ENCODE data around the gene UGT1A3. TPM values are rescaled to one million over a fixed set of nuclear protein-coding genes. Genes with fewer than 3 reads are reported as not detected.

UGT1A3 gene
- total RNA-seq, 1 experiment from 2014 or later = not detected

- no peaks in the 10 kb centered on the region for H3K9me3 ChIP-seq
- no peak for DNase-seq
- no peaks in the 10 kb centered on the region for H3K36me3 ChIP-seq
- H3K4me3 ChIP-seq = no peak overlapping the region
- H3K27me3 ChIP-seq = no peaks in the 10 kb centered on the region
These were observed 87.5 kb downstream of the UGT1A3 start for GRCh38 chr2:233816334-233816733.

GRCh38 chr2:233816771-233817170 lies 87.9 kb downstream of the UGT1A3 start:
- no peak overlapping the region for H3K4me3 ChIP-seq
- no peak for DNase-seq
- no peaks in the 10 kb centered on the region for H3K36me3 ChIP-seq
- no peaks in the 10 kb centered on the region for H3K9me3 ChIP-seq
- no peaks in the 10 kb centered on the region for H3K27me3 ChIP-seq

GRCh38 chr2:233817361-233817911 lies 88.6 kb downstream of the UGT1A3 start:
- Histone ChIP-seq H3K27me3 (no peaks in the 10 kb centered on the region), H3K9me3 (no peaks in the 10 kb centered on the region), H3K36me3 (no peaks in the 10 kb centered on the region), H3K4me3 (no peak overlapping the region)
- DNase-seq = no peak

- H3K9me3 ChIP-seq = no peaks in the 10 kb centered on the region
- no peaks in the 10 kb centered on the region for H3K27me3 ChIP-seq
- H3K36me3 ChIP-seq = no peaks in the 10 kb centered on the region
- H3K4me3 ChIP-seq = no peak overlapping the region
- no peak for DNase-seq
These were observed 89.3 kb downstream of the UGT1A3 start for GRCh38 chr2:233817995-233818638.

GRCh38 chr2:233818639-233819621 lies 90.1 kb downstream of the UGT1A3 start:
- Histone ChIP-seq H3K27me3 (no peaks in the 10 kb centered on the region), H3K9me3 (no peaks in the 10 kb centered on the region), H3K4me3 (no peak overlapping the region), H3K36me3 (no peaks in the 10 kb centered on the region)
- no peak for DNase-seq

- Histone ChIP-seq H3K4me3 (no peak overlapping the region), H3K36me3 (no peaks in the 10 kb centered on the region), H3K9me3 (no peaks in the 10 kb centered on the region), H3K27me3 (no peaks in the 10 kb centered on the region)
- no peak for DNase-seq
These were observed 91.3 kb downstream of the UGT1A3 start for GRCh38 chr2:233819884-233820773.

GRCh38 chr2:233820774-233821105 lies 91.9 kb downstream of the UGT1A3 start:
- no peaks in the 10 kb centered on the region for H3K36me3 ChIP-seq
- H3K27me3 ChIP-seq = no peaks in the 10 kb centered on the region
- no peaks in the 10 kb centered on the region for H3K9me3 ChIP-seq
- no peak for DNase-seq
- no peak overlapping the region for H3K4me3 ChIP-seq

- no peaks in the 10 kb centered on the region for H3K36me3 ChIP-seq
- H3K4me3 ChIP-seq = no peak overlapping the region
- peaks cover 2% of the 10 kb centered on the region; the same call in 1 of the 2 replicates for H3K9me3 ChIP-seq
- no peaks in the 10 kb centered on the region for H3K27me3 ChIP-seq
- no peak for DNase-seq
These were observed 92.4 kb downstream of the UGT1A3 start for GRCh38 chr2:233821196-233821595.

- DNase-seq = no peak
- H3K4me3 ChIP-seq = no peak overlapping the region
- peaks cover 4% of the 10 kb centered on the region; the same call in 1 of the 2 replicates for H3K9me3 ChIP-seq
- no peaks in the 10 kb centered on the region for H3K27me3 ChIP-seq
- no peaks in the 10 kb centered on the region for H3K36me3 ChIP-seq
These were observed 92.9 kb downstream of the UGT1A3 start for GRCh38 chr2:233821709-233822100.

- DNase-seq = no peak
- Histone ChIP-seq H3K36me3 (no peaks in the 10 kb centered on the region), H3K27me3 (no peaks in the 10 kb centered on the region), H3K4me3 (no peak overlapping the region), H3K9me3 (peaks cover 4% of the 10 kb centered on the region; the same call in 1 of the 2 replicates)
These were observed 93.4 kb downstream of the UGT1A3 start for GRCh38 chr2:233822101-233822771.

Other genes starting within 250 kb of the UGT1A3 start
- gene USP40, start 162.3 kb upstream of the UGT1A3 start, total RNA-seq (2014; rRNA removed; shearing (Covaris generic); ENCODE audit: low replicate concordance) = 23.4 and 34.6 TPM in 2 replicates
- 0.27 and 2.2 TPM in 2 replicates for gene UGT1A8, start 111.4 kb upstream of the UGT1A3 start, total RNA-seq (2014; rRNA removed; shearing (Covaris generic); ENCODE audit: low replicate concordance)
- gene UGT1A10, start 92.6 kb upstream of the UGT1A3 start, total RNA-seq (2014; rRNA removed; shearing (Covaris generic); ENCODE audit: low replicate concordance) = 0.27 and 0.33 TPM in 2 replicates
- not detected in 2 replicates for gene UGT1A9, start 57.1 kb upstream of the UGT1A3 start, total RNA-seq (2014; rRNA removed; shearing (Covaris generic); ENCODE audit: low replicate concordance)
- 0.10 TPM in 1 of 2 replicates, not detected in the other for gene UGT1A7, start 47.1 kb upstream of the UGT1A3 start, total RNA-seq (2014; rRNA removed; shearing (Covaris generic); ENCODE audit: low replicate concordance)
- gene UGT1A6, start 36.2 kb upstream of the UGT1A3 start, total RNA-seq (2014; rRNA removed; shearing (Covaris generic); ENCODE audit: low replicate concordance) = 0.20 and 0.35 TPM in 2 replicates
- not detected in 2 replicates for gene UGT1A5, start 16.1 kb upstream of the UGT1A3 start, total RNA-seq (2014; rRNA removed; shearing (Covaris generic); ENCODE audit: low replicate concordance)
- not detected in 2 replicates for gene UGT1A4, start 10.3 kb upstream of the UGT1A3 start, total RNA-seq (2014; rRNA removed; shearing (Covaris generic); ENCODE audit: low replicate concordance)
- not detected in 2 replicates for gene UGT1A1, start 31.2 kb downstream of the UGT1A3 start, total RNA-seq (2014; rRNA removed; shearing (Covaris generic); ENCODE audit: low replicate concordance)
- gene MROH2A, start 49.3 kb downstream of the UGT1A3 start, total RNA-seq (2014; rRNA removed; shearing (Covaris generic); ENCODE audit: low replicate concordance) = not detected in 2 replicates
- 59.1 and 67.1 TPM in 2 replicates for gene HJURP, start 125.5 kb downstream of the UGT1A3 start, total RNA-seq (2014; rRNA removed; shearing (Covaris generic); ENCODE audit: low replicate concordance)
- not detected in 2 replicates for gene TRPM8, start 188.3 kb downstream of the UGT1A3 start, total RNA-seq (2014; rRNA removed; shearing (Covaris generic); ENCODE audit: low replicate concordance)